DMS153 treated with DMSO at 0.1 percent for 48 hours (cell line): ENCODE results near the gene SOBP.

Experiments
- DNase-seq: peaks from one replicate; lab custom pipeline; 2025; ENCODE audit not compliant: unreplicated experiment; lab: John Stamatoyannopoulos, UW

SOBP gene

GRCh38 chr6:107634324-107635056 is 144.6 kb downstream of the SOBP start:
- no peak for DNase-seq

GRCh38 chr6:107635057-107635515 is 145.2 kb downstream of the SOBP start:
- DNase-seq, result no peak

DNA sequence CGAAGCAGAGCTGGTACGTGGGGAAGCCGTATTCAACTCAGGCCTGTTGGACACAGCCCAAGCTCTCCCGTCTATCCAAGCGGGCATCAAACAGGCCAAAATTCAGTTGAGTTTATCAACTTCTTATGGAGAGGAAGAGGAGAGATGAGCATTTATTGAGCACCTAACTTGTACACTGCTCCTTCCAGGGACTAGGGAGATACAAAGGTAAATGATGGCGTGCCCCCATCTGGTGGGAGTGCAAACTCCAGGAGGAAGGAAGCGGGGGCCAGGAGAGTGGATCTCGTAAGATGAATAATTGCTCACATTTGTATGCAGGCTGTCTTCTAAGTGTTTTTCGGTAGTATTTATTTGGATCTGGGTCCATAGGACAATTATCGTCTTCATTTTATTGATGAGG is 146.6 kb downstream of the SOBP start:
- no peak for DNase-seq

DNA sequence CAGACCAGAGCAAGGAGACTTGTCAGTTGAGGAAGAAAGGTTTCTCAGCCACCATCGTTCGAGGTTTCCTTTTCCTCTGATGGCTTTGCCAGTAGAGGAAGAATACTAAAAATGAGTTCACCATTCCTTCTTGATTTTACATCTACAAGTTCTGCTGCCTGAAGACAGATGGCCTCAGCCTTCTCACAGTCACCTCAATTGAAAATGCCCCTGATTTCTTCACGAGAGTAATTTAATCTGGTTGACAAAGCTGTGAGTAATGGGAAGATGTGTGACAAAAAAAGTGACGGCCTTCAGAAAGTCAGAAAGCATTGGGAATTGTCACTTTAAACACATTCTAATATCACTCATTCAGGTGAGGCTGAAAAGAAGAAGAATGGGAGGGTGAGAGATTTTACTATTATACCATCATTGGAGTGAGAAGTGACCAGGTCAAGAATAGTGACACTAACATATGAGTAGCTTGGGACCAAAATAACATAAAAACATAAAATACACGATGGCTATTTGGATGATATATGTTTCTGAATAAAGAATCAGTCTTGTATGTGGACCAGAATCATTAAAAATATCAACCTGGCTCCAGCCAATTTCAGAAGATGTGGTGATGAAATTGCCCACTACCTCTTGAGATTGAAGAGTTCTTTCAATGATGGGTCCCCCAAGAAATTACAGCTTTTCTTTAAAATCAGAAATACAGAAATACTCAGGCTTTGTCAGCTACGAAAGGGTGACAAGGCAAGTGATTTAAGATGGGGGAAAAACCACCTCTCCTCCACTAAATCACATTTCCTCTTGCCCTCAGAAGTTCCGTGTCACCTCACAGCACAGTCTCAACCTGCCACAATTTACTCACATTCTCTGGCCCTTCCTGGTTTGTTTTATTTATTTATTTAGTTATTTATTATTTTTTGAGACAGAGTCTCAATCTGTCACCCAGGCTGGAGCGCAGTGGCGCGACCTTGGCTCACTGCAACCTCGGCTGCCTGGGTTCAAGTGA is 147.7 kb downstream of the SOBP start:
- DNase-seq, result no peak

GRCh38 chr6:107638493-107638892 is 148.6 kb downstream of the SOBP start:
- no peak for DNase-seq

DNA sequence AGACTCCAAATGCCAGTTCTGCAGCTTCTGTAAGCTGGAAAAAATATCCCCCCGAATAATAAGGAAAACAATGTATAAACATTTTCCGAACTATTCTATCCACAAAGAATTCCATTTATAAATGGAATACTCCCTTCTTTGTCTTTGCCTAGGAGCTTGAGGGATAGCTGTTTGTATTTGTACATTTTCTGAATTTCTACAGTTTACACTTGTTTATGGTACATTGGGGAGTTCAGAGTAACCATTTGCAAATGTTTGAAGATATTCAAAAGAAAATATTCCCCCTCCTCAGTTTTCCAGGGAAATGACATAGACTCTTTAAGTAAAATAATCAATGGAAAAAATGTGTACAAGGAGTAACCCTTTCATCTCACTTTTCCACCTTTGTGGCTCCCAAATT is 149.6 kb downstream of the SOBP start:
- no peak for DNase-seq

DNA sequence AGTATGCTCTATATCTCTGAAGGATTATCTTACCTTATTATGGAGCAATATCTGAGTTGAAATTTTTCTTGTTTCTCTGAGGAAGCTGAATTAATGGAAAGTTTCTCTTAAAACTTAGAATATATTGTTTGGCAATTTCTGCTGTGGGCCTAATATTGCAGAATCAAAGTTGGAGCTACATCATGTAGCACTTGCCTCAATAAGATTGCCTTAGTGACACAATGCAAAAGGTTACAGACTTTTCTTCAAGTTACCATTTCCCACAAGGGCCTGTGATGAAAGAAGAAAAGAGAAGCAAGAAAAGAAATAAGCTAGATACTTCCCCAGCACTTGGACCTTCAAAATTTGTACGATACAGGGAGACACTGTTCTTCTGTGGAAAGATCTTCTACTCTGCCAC is 151.2 kb downstream of the SOBP start:
- DNase-seq, result no peak

DNA sequence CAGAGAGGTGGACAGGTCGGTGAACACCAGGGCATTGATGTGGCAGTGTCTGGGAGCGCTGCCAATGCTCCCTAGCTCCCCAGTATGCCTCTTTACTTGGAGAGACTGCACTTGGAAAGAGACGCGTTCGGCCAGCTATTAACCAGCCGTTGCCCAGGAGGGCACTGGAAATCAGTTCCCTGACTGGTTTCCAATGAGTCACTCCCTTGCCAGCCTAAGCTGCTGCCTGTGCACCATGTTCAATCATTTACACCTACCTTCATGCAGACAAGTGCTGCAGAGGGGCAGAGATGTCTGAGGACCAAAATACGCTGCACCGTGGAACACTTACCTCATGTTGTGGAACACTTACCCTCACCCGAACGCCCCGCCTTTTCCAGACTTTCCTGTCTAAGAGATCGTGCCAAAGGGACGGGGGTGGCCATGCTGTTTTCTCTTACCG is 151.6 kb downstream of the SOBP start:
- no peak for DNase-seq

DNA sequence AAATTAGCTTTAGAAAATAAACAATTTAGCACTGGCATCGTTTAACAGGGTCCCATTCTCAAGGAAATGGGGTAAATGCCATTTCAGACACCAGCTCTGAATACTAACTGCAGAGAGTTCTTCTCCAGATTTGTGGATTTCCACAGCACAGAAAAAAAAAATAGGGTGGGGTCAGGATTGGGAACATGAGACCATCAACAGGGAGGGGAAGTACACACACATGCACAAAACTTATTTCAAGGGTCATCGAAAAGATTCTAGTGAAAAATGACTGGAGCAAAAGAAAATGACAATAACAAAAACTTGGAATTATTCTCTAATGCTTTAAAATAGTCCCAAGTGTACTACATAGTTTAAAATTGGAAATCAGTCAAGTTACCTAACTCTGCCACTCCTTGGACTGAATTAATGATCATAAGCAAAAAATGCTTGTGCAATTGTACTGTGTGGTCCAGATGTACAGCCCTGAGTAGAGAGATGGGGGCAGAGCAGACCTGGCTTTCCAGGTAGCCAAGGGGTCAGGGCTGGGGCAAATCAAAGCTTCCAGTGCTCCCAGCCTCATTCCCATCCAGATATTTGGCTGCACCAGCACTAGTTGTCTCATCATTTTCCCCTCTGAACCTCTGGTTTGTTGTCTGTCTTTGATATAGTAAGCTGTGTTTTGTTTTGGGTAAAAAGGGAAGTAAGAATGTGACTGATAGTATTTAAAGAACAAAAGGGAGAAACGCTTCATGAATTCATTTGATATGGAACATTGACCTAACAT is 152.4 kb downstream of the SOBP start:
- no peak for DNase-seq

DNA sequence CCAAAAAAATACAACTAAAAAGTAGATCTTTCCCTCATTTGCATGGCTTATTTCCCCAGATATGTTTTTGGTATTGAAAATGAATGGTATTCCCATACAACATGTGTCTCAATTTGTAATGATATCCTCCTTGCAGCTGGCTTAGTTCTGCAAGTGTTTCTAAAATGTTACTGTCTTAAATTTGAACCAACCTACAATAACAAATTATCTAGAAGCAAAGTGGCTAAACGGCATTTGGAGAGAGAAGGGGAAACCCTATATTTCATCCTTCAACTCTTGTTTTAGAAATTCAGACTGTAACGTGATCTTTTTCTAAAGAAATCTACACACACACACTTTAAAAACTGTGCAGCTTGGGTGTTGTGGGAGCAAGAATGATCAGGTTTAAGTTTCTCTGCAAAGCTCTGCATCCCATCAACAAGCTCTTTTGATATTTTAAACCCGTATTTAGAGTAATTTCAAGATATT is 153.0 kb downstream of the SOBP start:
- DNase-seq, result no peak

DNA sequence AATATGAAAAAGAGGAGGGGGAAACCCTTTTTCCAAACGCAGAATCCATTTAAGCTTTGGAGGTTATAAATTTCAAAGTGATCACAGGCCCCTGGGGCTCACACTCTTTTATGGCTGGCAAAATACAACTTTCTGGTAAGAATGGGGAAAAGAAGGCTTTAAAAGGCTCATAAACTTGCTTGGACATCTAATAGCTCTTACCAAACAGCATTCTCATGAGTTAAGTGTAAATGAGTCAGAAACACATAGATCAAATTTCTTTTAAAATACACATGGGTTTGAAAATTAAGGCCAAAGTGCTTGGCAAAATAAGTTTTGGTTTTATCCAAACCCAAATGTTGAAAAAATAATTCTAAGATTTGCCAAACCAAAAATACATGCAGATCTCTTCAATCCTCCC is 154.6 kb downstream of the SOBP start:
- no peak for DNase-seq

GRCh38 chr6:107645740-107646139 is 155.8 kb downstream of the SOBP start:
- no peak for DNase-seq

DNA sequence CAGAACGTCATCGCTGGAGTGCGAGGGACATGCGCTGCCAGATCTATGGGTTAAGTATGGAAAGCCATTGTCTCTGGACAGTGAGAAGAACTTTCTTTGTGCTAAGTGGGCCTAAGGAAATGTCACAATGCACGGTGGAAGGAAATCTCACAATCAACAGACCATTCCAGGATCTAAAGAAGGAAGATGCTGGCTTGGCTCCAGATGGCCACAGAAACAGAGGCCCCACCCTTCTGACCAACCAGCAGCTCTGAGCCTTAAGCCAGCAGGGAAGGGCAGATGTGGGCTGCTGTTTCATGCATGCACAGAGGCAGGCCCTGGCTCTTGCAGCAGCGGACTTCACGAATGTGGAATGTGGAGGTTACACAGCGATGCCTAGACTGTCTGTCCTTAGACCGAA is 156.3 kb downstream of the SOBP start:
- DNase-seq, result no peak

GRCh38 chr6:107646776-107647438 is 157.0 kb downstream of the SOBP start:
- DNase-seq, result no peak

GRCh38 chr6:107647439-107647948 is 157.6 kb downstream of the SOBP start:
- DNase-seq, result no peak

DNA sequence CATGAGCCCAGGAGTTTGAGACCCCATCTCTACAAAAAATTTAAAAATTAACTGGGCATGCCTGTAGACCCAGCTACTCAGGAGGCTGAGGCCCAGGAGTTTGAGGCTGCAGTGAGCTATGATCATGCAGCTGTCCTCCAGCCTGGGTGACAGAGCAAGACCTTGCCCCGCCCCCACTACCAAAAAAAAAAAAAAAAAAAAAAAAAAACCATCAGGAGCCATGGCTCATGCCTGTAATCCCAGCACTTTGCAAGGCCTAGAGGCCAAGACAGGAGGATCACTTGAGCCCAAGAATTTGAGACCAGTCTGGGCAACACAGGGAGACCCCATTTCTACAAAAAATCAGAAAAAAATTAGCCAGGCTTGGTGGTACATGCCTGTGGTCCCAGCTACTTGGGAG is 159.1 kb downstream of the SOBP start:
- DNase-seq, result no peak

DNA sequence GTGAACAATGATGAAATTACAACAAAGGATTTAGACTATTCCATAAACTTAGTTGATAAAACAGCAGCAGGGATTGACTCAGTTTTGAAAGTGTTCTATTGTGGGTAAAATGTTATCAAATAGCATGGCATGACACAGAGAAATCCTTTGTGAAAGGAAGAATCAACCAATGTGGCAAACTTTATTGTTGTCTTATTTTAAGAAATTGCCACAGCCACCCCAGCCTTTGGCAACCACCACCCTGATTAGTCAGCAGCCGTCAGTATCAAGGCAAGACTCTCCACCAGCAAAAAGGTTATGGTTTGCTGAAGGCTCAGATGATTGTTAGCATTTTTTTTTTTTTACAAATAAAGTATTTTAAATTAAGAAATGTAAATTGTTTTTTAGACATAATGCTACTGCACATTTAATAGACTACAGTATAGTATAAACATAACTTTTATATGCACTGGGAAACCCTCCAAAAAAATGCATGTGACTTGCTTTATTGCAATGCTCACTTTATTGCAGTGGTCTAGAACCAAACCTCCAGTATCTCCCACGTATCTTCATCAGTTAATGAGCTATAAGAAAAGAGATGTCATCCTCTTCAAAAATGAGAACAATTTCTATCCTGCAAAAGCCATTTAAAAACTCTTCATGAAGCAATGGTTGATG is 162.7 kb downstream of the SOBP start:
- no peak for DNase-seq

DNA sequence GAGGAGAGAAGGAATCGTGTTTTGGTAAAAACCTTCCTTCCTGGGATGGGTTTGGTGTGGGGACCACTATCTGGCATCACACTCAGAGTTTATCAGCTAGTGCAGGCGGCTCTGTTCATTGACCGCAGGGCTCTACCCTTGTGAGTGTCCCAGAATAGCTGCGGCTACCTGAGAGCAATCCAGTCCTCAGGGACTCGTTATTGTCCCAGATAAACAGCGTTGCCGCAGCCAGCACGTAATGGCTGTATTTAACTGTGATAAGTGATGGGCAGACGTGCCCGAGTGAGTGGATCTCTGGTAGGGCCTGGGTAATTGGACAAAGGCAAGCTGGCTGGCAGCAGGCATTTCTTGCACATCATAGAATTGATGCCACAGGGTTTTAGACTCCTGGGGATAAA is 163.3 kb downstream of the SOBP start:
- DNase-seq, result peak; percentile 87

DNA sequence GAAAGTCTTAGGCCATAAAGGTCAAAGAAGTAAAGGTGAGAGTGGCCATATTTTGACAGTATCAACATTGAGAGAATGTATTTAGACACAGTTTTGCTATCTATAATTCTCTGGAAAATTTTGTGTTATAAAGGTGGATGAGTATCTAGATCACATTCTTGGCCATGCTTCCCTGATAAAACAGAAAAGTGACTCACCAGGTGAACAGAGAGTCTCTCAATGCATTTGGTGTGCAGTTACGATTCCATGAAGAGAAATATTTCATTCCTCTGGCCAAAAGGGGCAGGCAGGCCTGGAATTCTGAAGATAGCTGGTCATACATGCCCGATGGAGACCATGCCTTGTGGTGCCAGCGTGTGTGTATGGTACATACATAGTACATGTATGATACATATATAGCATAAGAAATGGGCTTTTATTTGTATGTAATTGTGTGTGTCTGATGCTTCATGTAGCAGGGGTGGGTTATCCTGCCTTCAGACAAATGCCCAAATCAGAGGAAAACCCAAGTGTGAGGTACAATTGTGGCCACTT is 164.0 kb downstream of the SOBP start:
- no peak for DNase-seq

- DNase-seq, result no peak
Observed at GRCh38 chr6:107654764-107655163, 164.8 kb downstream of the SOBP start.
